ENCODE data around the gene NPC2. TPM values are rescaled to one million over a fixed set of nuclear protein-coding genes. Genes with fewer than 3 reads are reported as not detected.

The NPC2 gene
- total RNA-seq, 4 donors from 2014 or later, result 88.3 to 393 (median 147) TPM

- intact Hi-C loops (cut with DNase I; ENCODE audit: low total_unique reads) (no loop called here), in situ Hi-C loops (cut with MboI; ENCODE audit: low pct_ligation_motif_present in 1 of 4, low pct_unique_long_range_greater_than_20kb in 1 of 4, low sequenced_read_pairs in 3 of 4) (no loop called here)
- Histone ChIP-seq H3K27ac (no peak overlapping the region), H3K9me3 (no peaks in the 10 kb centered on the region), H3K27me3 (peaks cover 23% of the 10 kb centered on the region), H3K4me1 (peaks cover 0 to 5% (median 1%) of the 10 kb centered on the region in 4 donors), H3K4me3 (no peak overlapping the region), H3K36me3 (no peaks in the 10 kb centered on the region)
- TF ChIP-seq CTCF (IDR thresholded peaks at IDR 0.05), result no peak
- TF ChIP-seq POLR2AphosphoS5 (IDR thresholded peaks at IDR 0.05), result no peak
- TF ChIP-seq POLR2A (IDR thresholded peaks at IDR 0.05), result no peak
- no peak for TF ChIP-seq EP300 (IDR thresholded peaks at IDR 0.05; ENCODE audit: low read depth)
- no peak for DNase-seq
- 96% methylated on average over 7 of the region's 7 CpGs; no CpG with 5 or more reads in 1 of the 2 donors for WGBS, 2 donors (ENCODE audit: low coverage in 1 of 2)
Measured at GRCh38 chr14:74429991-74430390, 63.1 kb downstream of the NPC2 start.

Other genes starting within 250 kb of the NPC2 start
- gene ABCD4, start 190.4 kb downstream of the NPC2 start, total RNA-seq, result 100 to 1,000 TPM in 1 of 4 donors, 10 to 100 TPM in 3; 51.6 to 107 (median 73.1) TPM
- not detected for gene VRTN, start 144.8 kb downstream of the NPC2 start, total RNA-seq
- gene SYNDIG1L, start 67.1 kb downstream of the NPC2 start, total RNA-seq, result under 1 TPM in 1 of 4 donors, not detected in 3; 0.32 TPM
- 10 to 100 TPM in 3 of 4 donors, 1 to 10 TPM in 1; 4.1 to 32.4 (median 20.6) TPM for gene ISCA2, start 460 bp upstream of the NPC2 start, total RNA-seq
- 10 to 100 TPM in 3 of 4 donors, 1 to 10 TPM in 1; 9.7 to 15.3 (median 11.9) TPM for gene LTBP2, start 118.9 kb upstream of the NPC2 start, total RNA-seq
- gene AREL1, start 219.8 kb upstream of the NPC2 start, total RNA-seq, result 10 to 100 TPM; 22.4 to 57.1 (median 41.1) TPM
- 10 to 100 TPM in 2 of 4 donors, 1 to 10 TPM in 1, under 1 TPM in 1; 0.37 to 25.5 (median 15.6) TPM for gene FCF1, start 219.8 kb upstream of the NPC2 start, total RNA-seq